GM10847 (cell line): ENCODE measurements around the gene TM4SF18.

Experiments used
- POLR2A ChIP-seq: IDR thresholded peaks from 2 replicates; pipeline ENCODE4 v1.6.1; 2011; ENCODE audit not compliant: insufficient read length; ENCODE audit errors: extremely low read depth

TM4SF18 gene

DNA sequence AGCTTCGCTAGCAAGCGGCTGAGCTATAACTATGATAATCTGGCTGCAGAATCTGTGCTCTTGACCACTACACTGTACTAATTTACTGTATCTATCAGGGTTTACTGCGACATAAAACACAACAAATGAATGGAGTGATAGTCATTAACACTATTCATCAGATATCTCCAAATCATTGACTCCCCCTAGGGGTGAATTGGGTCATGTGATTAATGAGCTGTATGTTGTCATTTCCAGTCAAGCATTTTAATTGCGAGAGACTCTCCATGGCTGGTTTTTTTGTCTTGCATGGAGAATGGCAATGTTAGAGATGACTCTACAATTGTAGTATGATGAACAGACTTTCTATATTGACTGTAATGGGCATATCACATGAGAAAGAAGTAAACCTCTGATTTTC lies 10.5 kb upstream of the TM4SF18 start:
- no peak for TF ChIP-seq POLR2A

- no peak for TF ChIP-seq POLR2A
Measured at GRCh38 chr3:149342413-149343380, 9.3 kb upstream of the TM4SF18 start.

- no peak for TF ChIP-seq POLR2A
Measured at GRCh38 chr3:149340310-149340933, 7.0 kb upstream of the TM4SF18 start.

DNA sequence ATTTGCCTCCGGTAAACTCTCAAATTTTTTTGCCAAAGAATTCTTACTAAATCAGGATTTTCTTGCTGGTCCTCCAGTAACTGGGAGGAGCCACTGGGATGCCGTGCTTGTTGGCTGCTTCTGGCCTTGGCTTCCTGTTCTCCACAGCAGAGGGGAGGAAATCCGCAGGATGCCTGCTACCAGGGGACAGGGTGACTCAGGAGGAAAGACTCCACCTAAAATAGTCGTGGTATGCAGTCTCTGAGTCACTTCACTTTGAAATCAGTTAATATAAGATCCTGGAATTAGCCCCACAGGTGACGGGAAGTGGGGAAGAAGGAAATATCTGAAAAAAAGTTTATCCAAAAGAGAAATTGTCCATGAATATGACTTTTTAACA lies 6.5 kb upstream of the TM4SF18 start:
- TF ChIP-seq POLR2A = no peak

DNA sequence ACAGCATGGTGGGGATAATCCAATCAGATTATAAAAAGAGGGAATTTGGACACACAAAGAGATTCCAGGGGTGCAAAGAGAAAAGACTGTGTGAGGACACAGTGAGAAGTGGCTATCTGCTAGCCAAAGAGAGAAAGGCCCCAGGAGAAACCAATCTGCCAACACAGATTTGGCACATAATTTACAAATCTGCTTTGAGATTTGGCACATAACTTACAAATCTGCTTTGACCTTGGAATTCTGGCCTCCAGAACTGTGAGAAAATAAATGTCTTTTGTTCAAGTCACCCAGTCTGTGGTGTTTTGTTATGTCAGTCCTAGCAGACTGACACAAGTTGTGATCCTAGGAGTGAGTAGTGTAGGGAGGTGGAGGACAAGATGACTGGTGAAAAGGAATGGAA lies 3.5 kb upstream of the TM4SF18 start:
- no peak for TF ChIP-seq POLR2A

GRCh38 chr3:149332771-149333170 lies 665 bp downstream of the TM4SF18 start:
- TF ChIP-seq POLR2A = no peak

GRCh38 chr3:149332227-149332765 lies 1.1 kb downstream of the TM4SF18 start:
- no peak for TF ChIP-seq POLR2A

- TF ChIP-seq POLR2A = no peak
Measured at GRCh38 chr3:149331396-149331795, 2.0 kb downstream of the TM4SF18 start.

GRCh38 chr3:149330609-149331331 lies 2.7 kb downstream of the TM4SF18 start:
- no peak for TF ChIP-seq POLR2A

GRCh38 chr3:149327156-149327555 lies 6.3 kb downstream of the TM4SF18 start:
- TF ChIP-seq POLR2A = no peak

DNA sequence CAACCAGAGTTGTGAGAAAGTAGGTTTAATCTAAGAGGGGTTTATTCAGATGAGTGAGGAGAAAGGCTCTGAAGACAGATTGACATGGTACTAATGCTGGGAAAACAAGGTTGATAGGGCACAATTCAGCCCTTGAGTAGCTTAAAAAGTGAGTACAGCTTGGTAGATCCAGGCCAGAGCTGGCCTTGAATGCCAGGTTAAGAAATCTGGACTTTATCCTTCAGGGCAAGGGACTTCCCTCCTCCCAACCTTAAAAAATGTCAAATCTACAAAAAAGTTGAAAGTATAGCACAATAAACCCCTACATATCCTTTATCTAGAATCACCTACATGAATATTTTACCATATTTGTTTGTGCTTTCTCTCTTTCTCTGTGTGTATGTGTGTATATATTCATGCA lies 7.9 kb downstream of the TM4SF18 start:
- no peak for TF ChIP-seq POLR2A

DNA sequence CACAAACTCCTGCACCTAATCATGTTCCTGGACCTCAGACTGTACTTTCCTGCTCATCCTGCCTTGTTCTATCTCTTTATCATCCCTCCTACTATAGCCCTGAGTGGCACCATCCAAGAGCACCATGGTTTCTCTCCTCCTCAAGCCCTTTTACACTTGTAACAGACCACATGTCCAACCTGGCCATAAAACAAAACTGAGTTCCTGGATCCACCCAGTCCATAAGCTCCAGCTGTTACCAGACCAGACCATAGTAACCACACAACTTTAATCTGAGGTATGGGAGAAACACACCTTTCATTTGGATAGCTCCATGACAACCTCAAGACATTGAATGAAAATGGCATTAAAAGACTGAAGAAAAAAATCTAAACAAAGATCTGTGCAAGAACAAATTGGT lies 9.1 kb downstream of the TM4SF18 start:
- no peak for TF ChIP-seq POLR2A

DNA sequence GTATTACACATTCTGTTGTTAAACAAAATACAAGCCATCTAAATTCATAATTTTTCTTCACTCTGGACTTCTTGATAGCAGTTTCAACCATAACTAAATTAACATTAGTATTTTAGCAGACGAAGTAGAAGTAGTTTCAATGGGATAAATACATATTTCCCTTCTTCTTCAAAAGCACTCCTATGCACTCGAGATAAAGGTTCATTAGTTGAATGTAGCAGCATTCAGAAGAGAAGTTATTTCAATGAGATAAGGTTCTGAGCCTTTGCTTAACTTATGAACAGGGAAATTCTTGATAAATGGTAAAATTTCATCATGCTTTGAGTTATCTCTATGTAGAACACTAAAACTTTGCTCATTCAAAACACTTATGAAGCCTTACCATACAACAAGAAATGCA lies 11.8 kb downstream of the TM4SF18 start:
- no peak for TF ChIP-seq POLR2A

DNA sequence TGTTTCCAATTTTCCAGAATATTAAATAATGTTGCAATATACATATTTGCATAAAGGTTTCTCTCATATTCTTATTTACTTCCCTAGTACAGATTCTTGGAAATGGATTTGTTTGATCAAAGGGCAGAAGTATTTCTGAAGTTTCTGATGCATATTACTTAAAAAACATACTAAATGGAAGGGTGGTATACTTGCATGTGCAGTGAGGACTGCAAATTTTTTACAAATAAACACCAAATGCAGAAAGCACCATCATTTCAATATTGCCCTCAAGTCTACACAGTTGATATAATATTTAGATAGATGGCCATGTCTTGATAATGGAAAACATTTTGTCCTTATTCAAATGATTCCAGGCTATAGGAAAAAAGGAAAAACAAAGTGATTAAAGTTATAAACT lies 12.3 kb downstream of the TM4SF18 start:
- no peak for TF ChIP-seq POLR2A

GRCh38 chr3:149319750-149320149 lies 13.7 kb downstream of the TM4SF18 start:
- TF ChIP-seq POLR2A = no peak
